Astrocyte of the spinal cord (primary cell): ENCODE data around the gene SPOCK3.

ENCODE experiments used
- DNase-seq: peaks from one replicate; pipeline ENCODE4 v3.0.0; 2011; ENCODE audit warnings: low read depth, low spot score
- H3K4me3 ChIP-seq: 2 replicates; pipeline ENCODE4 v1.5.1; 2011; ENCODE audit warnings: low read depth, mild to moderate bottlenecking, low read length, moderate library complexity
- CTCF ChIP-seq: IDR thresholded peaks from 2 replicates; pipeline ENCODE4 v1.5.1; 2012; ENCODE audit warnings: low read depth, mild to moderate bottlenecking, low read length, inconsistent platforms
- in situ Hi-C: cut with HindIII; loops from 2 replicates; pipeline ENCODE4 v1.10.0; 2017; ENCODE audit warnings: low sequenced_read_pairs

The SPOCK3 gene

GRCh38 chr4:166903408-166903807 is 330.9 kb downstream of the SPOCK3 start:
- no peak for DNase-seq
- H3K4me3 ChIP-seq = no peak overlapping the region
- in situ Hi-C loops = no loop called here
- no peak for TF ChIP-seq CTCF

GRCh38 chr4:166902941-166903340 is 331.4 kb downstream of the SPOCK3 start:
- no peak for DNase-seq
- H3K4me3 ChIP-seq = no peak overlapping the region
- in situ Hi-C loops = no loop called here
- no peak for TF ChIP-seq CTCF

- no peak overlapping the region for H3K4me3 ChIP-seq
- in situ Hi-C loops = no loop called here
- no peak for DNase-seq
- TF ChIP-seq CTCF = no peak
These were observed 338.0 kb downstream of the SPOCK3 start for GRCh38 chr4:166896254-166896653.

DNA sequence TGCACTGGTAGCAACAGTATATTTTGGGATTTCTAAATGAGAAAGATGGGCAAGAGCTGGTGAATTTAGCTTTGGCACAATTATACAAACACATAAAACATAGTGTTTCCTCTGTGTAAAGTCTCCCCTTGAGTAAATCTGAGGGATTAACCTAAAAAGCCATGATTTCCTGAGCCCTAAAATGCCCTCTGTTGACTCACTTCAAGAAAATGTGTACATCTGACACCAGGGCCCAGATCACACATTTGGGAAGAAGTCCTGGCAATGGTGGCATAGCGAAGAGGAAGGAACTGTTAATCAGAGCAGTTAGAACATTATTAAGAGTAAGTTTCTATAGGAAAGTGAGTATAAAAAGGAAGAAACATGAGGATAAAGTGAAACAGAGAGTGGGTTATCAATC is 338.5 kb downstream of the SPOCK3 start:
- no peak for DNase-seq
- no peak for TF ChIP-seq CTCF
- in situ Hi-C loops = no loop called here
- no peak overlapping the region for H3K4me3 ChIP-seq

GRCh38 chr4:166887457-166887856 is 346.8 kb downstream of the SPOCK3 start:
- DNase-seq = no peak
- in situ Hi-C loops = no loop called here
- no peak overlapping the region for H3K4me3 ChIP-seq
- TF ChIP-seq CTCF = no peak

GRCh38 chr4:166886718-166887117 is 347.6 kb downstream of the SPOCK3 start:
- DNase-seq = no peak
- no peak for TF ChIP-seq CTCF
- no peak overlapping the region for H3K4me3 ChIP-seq
- in situ Hi-C loops = no loop called here

GRCh38 chr4:166882221-166882620 is 352.1 kb downstream of the SPOCK3 start:
- in situ Hi-C loops = no loop called here
- TF ChIP-seq CTCF = no peak
- no peak for DNase-seq
- H3K4me3 ChIP-seq = no peak overlapping the region
